ENCODE data around the gene HEATR5B.
"Not testable (repeated sequence)": the region's sequence is repeated elsewhere in the genome, so short reads cannot be mapped to it uniquely, and the experiment has no call there.

HEATR5B gene

GRCh38 chr2:36941867-36942266 lies 142.3 kb downstream of the HEATR5B start:
- DNase-seq (ENCODE audit: low read depth) = no peak

DNA sequence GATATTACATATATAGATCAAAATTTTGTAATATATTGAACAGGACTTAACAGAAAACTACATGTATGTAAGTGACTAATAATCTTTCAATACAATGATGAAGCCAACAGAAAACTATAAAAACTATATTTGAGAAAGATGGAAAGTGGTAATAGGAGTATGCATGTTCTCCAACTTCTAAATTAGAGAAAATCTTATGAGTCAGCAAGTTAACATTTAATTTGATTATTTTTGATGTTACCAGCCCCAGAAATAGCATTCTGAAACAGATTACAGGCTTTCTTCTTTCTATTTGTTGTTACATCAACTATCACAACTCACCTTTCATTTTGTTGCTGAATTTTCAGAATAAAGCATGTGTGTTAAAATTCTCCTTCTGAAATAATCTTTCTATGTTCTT lies 147.6 kb downstream of the HEATR5B start:
- DNase-seq (ENCODE audit: low read depth) = not testable (repeated sequence)

DNA sequence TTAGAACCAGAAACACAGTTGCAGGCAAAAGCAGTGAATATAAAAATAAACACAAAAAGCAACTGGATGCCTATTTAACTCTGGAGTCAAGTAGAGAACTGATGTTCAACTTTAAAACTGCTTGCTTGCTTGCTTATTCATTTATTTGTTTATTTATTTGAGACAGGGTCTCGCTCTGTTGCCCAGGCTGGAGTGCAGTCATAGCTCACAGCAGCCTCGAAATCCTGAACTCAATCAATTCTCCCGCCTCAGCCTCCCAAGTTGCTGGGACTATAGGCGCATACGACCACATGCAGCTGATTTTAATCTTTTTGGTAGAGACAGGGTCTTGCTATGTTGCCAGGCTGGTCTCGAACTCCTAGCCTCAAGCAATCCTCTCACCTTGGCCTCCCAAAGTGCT lies 152.5 kb downstream of the HEATR5B start:
- DNase-seq (ENCODE audit: low read depth) = not testable (repeated sequence)

Data from non-pigmented ciliary epithelial cell (primary cell).